HCT116 (cell line): ENCODE measurements around the gene SLC26A5.

ENCODE experiments used
- ELF1 ChIP-seq: IDR thresholded peaks from 2 replicates; pipeline ENCODE4 v1.6.1; 2012; ENCODE audit warnings: low read depth, borderline replicate concordance
- EZH2 ChIP-seq: fragments of 200-600 bp; sonication (generic); IDR thresholded peaks from 2 replicates; pipeline ENCODE4 v1.6.1; 2017; ENCODE audit warnings: antibody characterized with exemption, mixed run types
- EZH2phosphoT487 ChIP-seq: fragments of 200-600 bp; IDR thresholded peaks from 2 replicates; pipeline ENCODE4 v1.6.1; 2018; ENCODE audit warnings: antibody characterized with exemption, borderline replicate concordance
- POLR2A ChIP-seq: IDR thresholded peaks from 2 replicates; pipeline ENCODE4 v1.7.0; 2011; ENCODE audit warnings: borderline replicate concordance; ENCODE audit not compliant: insufficient read depth, insufficient read length; ENCODE audit errors: extremely low read depth
- POLR2AphosphoS5 ChIP-seq: IDR thresholded peaks from 2 replicates; pipeline ENCODE4 v1.6.1; 2011; ENCODE audit warnings: mild to moderate bottlenecking, low read depth, low read length, moderate library complexity
- RAD21 ChIP-seq: IDR thresholded peaks from 2 replicates; pipeline ENCODE4 v1.6.1; 2012; ENCODE audit warnings: low read depth, mild to moderate bottlenecking
- SP1 ChIP-seq: IDR thresholded peaks from 2 replicates; pipeline ENCODE4 v1.6.1; 2012; ENCODE audit warnings: low read depth
- TF ChIP-seq, protein P1 (sequence below), 3 experiments: fragments of 200-600 bp in 1 of 3; sonication (generic) in 1 of 3; IDR thresholded peaks in 2 of 3; conservative IDR thresholded peaks in 1 of 3; 2 replicates each; pipeline ENCODE4 v1.5.1; 2012 to 2017; ENCODE audit warnings: low read depth in 2 of 3, low read length in 2 of 3, antibody characterized with exemption in 1 of 3, borderline replicate concordance in 1 of 3, control low read depth in 1 of 3, mild to moderate bottlenecking in 1 of 3, mixed read lengths in 1 of 3, mixed run types in 1 of 3, moderate library complexity in 1 of 3; ENCODE audit not compliant: insufficient read depth in 1 of 3
- TF ChIP-seq, protein P2 (sequence below): IDR thresholded peaks from 2 replicates; pipeline ENCODE4 v1.6.1; 2012; ENCODE audit warnings: low read depth
- TF ChIP-seq, protein P3 (sequence below): IDR thresholded peaks from 2 replicates; pipeline ENCODE4 v1.6.1; 2012
- TF ChIP-seq, protein P4 (sequence below): IDR thresholded peaks from 2 replicates; pipeline ENCODE4 v1.6.1; 2012

DNA sequence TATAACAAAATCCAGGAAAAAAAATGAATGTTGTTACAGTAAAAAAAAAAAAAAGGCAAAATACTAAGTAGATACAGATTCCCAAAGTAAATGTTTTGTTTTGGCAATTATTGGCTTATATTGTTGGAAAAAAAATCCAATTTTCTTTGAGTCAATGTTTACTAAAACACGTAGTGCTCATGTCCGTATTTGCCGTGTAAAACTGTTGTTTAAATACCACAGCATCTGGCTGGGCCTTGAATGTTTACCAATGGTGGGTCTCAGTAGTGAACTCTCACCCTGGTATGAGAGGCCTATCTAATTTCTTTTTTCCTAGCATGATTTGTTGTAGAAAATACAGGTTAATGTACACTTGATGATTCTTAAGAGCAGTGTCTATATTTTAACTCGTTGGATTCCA, 41.4 kb upstream of the SLC26A5 start:
- TF ChIP-seq, protein P1, sequence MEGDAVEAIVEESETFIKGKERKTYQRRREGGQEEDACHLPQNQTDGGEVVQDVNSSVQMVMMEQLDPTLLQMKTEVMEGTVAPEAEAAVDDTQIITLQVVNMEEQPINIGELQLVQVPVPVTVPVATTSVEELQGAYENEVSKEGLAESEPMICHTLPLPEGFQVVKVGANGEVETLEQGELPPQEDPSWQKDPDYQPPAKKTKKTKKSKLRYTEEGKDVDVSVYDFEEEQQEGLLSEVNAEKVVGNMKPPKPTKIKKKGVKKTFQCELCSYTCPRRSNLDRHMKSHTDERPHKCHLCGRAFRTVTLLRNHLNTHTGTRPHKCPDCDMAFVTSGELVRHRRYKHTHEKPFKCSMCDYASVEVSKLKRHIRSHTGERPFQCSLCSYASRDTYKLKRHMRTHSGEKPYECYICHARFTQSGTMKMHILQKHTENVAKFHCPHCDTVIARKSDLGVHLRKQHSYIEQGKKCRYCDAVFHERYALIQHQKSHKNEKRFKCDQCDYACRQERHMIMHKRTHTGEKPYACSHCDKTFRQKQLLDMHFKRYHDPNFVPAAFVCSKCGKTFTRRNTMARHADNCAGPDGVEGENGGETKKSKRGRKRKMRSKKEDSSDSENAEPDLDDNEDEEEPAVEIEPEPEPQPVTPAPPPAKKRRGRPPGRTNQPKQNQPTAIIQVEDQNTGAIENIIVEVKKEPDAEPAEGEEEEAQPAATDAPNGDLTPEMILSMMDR (IDR thresholded peaks at IDR 0.05 in 2 of 3, conservative IDR thresholded peaks at IDR 0.05 in 1 of 3; ENCODE audit: borderline replicate concordance in 1 of 3, insufficient read depth in 1 of 3, low read depth in 2 of 3, low read length in 2 of 3), result no peak
- TF ChIP-seq RAD21, result no peak
- TF ChIP-seq EZH2, result no peak
- TF ChIP-seq, protein P2, sequence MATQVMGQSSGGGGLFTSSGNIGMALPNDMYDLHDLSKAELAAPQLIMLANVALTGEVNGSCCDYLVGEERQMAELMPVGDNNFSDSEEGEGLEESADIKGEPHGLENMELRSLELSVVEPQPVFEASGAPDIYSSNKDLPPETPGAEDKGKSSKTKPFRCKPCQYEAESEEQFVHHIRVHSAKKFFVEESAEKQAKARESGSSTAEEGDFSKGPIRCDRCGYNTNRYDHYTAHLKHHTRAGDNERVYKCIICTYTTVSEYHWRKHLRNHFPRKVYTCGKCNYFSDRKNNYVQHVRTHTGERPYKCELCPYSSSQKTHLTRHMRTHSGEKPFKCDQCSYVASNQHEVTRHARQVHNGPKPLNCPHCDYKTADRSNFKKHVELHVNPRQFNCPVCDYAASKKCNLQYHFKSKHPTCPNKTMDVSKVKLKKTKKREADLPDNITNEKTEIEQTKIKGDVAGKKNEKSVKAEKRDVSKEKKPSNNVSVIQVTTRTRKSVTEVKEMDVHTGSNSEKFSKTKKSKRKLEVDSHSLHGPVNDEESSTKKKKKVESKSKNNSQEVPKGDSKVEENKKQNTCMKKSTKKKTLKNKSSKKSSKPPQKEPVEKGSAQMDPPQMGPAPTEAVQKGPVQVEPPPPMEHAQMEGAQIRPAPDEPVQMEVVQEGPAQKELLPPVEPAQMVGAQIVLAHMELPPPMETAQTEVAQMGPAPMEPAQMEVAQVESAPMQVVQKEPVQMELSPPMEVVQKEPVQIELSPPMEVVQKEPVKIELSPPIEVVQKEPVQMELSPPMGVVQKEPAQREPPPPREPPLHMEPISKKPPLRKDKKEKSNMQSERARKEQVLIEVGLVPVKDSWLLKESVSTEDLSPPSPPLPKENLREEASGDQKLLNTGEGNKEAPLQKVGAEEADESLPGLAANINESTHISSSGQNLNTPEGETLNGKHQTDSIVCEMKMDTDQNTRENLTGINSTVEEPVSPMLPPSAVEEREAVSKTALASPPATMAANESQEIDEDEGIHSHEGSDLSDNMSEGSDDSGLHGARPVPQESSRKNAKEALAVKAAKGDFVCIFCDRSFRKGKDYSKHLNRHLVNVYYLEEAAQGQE, result no peak
- no peak for TF ChIP-seq POLR2A
- TF ChIP-seq EZH2phosphoT487, result no peak
- TF ChIP-seq, protein P3, sequence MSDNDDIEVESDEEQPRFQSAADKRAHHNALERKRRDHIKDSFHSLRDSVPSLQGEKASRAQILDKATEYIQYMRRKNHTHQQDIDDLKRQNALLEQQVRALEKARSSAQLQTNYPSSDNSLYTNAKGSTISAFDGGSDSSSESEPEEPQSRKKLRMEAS, result no peak
- no peak for TF ChIP-seq POLR2AphosphoS5
- TF ChIP-seq ELF1, result no peak
- TF ChIP-seq, protein P4, sequence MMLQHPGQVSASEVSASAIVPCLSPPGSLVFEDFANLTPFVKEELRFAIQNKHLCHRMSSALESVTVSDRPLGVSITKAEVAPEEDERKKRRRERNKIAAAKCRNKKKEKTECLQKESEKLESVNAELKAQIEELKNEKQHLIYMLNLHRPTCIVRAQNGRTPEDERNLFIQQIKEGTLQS, result no peak
- TF ChIP-seq SP1, result no peak
